A549 (cell line): Measurements from ENCODE around the gene SF3A1. TPM values are rescaled to one million over a fixed set of nuclear protein-coding genes. Genes with fewer than 3 reads are reported as not detected.

ENCODE experiments used
- ATAC-seq, 2 experiments: fragments of 200-7000 bp in 1 of 2; fragments of >200 bp in 1 of 2; cut with Nextera tagmentation in 1 of 2; cut with Tn5 transposase in 1 of 2; 3 replicates each; pipeline versions ENCODE4 v1.8.0 to v1.9.1; 2018 to 2020; ENCODE audit warnings: mild to moderate bottlenecking in 1 of 2, moderate library complexity in 1 of 2
- CTCF ChIA-PET: fragments of 300-600 bp; sonication (Branson Sonifier 250); formaldehyde crosslinking; extraction: SDS; loops from one replicate; lab custom pipeline; 2021; ENCODE audit warnings: antibody characterized with exemption, inconsistent platforms; lab: Yijun Ruan, JAX
- POLR2A ChIA-PET: fragments of 350-600 bp; formaldehyde crosslinking; extraction: SDS; loops from one replicate; lab custom pipeline; 2021; ENCODE audit warnings: antibody characterized with exemption, inconsistent platforms; lab: Yijun Ruan, JAX
- DNase-seq, 2 experiments: peaks; one replicate each; pipeline versions ENCODE4 v3.0.0 to v3.0.0-alpha.2; 2011 to 2016; ENCODE audit warnings: low read depth in 1 of 2, low spot score in 1 of 2
- FAIRE-seq: peaks from 2 replicates; lab custom pipeline; 2011; peaks lifted over from hg19 to GRCh38; lab: Jason Lieb, UNC
- H3K27ac ChIP-seq, 2 experiments: fragments of >200 bp; sonication (Bioruptor Twin); formaldehyde crosslinking; 3 replicates each; pipeline ENCODE4 v1.5.1; 2016 to 2017
- H3K4me1 ChIP-seq: fragments of >200 bp; sonication (Bioruptor Twin); formaldehyde crosslinking; 3 replicates; pipeline ENCODE4 v1.6.1; 2016
- H3K4me2 ChIP-seq: fragments of >200 bp; sonication (Bioruptor Twin); formaldehyde crosslinking; 3 replicates; pipeline ENCODE4 v1.6.1; 2016
- H3K4me3 ChIP-seq: fragments of >200 bp; sonication (Bioruptor Twin); formaldehyde crosslinking; 3 replicates; pipeline ENCODE4 v1.5.1; 2016
- H3K9me3 ChIP-seq: fragments of >200 bp; sonication (Bioruptor Twin); formaldehyde crosslinking; 3 replicates; pipeline ENCODE4 v1.6.1; 2016
- BCL3 ChIP-seq: fragments of >200 bp; sonication (Bioruptor Twin); formaldehyde crosslinking; IDR thresholded peaks from 3 replicates; pipeline ENCODE4 v1.6.1; 2016
- CBX2 ChIP-seq: fragments of 200-600 bp; sonication (generic); IDR thresholded peaks from 2 replicates; pipeline ENCODE4 v1.6.1; 2016; ENCODE audit warnings: low read depth, mild to moderate bottlenecking, borderline replicate concordance
- CEBPB ChIP-seq, 2 experiments: fragments of >200 bp in 1 of 2; sonication (Bioruptor Twin) in 1 of 2; formaldehyde crosslinking in 1 of 2; IDR thresholded peaks; 2 replicates each; pipeline ENCODE4 v1.6.1; 2012 to 2016
- CTCF ChIP-seq: fragments of >200 bp; sonication (Bioruptor Twin); formaldehyde crosslinking; IDR thresholded peaks from 3 replicates; pipeline ENCODE4 v1.5.1; 2016
- GATA3 ChIP-seq: IDR thresholded peaks from 2 replicates; pipeline ENCODE4 v1.6.1; 2012; ENCODE audit warnings: borderline replicate concordance
- HDAC2 ChIP-seq: fragments of 200-600 bp; sonication (generic); IDR thresholded peaks from 2 replicates; pipeline ENCODE4 v1.6.1; 2016
- HMGXB4 ChIP-seq: fragments of 250-450 bp; sonication (Bioruptor Pico); IDR thresholded peaks from 2 replicates; pipeline ENCODE4 v1.5.0; 2021; ENCODE audit warnings: mild to moderate bottlenecking, moderate library complexity, borderline replicate concordance
- HOXB13 ChIP-seq: fragments of 250-450 bp; sonication (Bioruptor Pico); IDR thresholded peaks from 2 replicates; pipeline ENCODE4 v1.5.0; 2020; ENCODE audit warnings: low read depth, mild to moderate bottlenecking, moderate library complexity
- JUN ChIP-seq, 2 experiments: fragments of >200 bp; sonication (Bioruptor Twin); formaldehyde crosslinking; IDR thresholded peaks; 2 replicates in 1 of 2; 3 replicates in 1 of 2; pipeline ENCODE4 v1.6.1; 2016 to 2017
- KDM1A ChIP-seq: fragments of 200-600 bp; sonication (generic); IDR thresholded peaks from 2 replicates; pipeline ENCODE4 v1.6.1; 2016; ENCODE audit warnings: low read depth, mild to moderate bottlenecking
- MAFK ChIP-seq: fragments of 450-650 bp; IDR thresholded peaks from 2 replicates; pipeline ENCODE4 v1.6.1; 2014; ENCODE audit not compliant: partially characterized antibody
- MAX ChIP-seq: IDR thresholded peaks from 2 replicates; pipeline ENCODE4 v1.6.1; 2012
- PHF8 ChIP-seq: fragments of 200-600 bp; sonication (generic); IDR thresholded peaks from 2 replicates; pipeline ENCODE4 v1.6.1; 2016; ENCODE audit warnings: low read depth, mild to moderate bottlenecking, antibody characterized with exemption, moderate library complexity, borderline replicate concordance
- POLR2A ChIP-seq: IDR thresholded peaks from 2 replicates; pipeline ENCODE4 v1.6.1; 2012; ENCODE audit warnings: mild to moderate bottlenecking, low read length
- RAD21 ChIP-seq, 2 experiments: fragments of >200 bp in 1 of 2; sonication (Bioruptor Twin) in 1 of 2; formaldehyde crosslinking in 1 of 2; IDR thresholded peaks in 1 of 2; conservative IDR thresholded peaks in 1 of 2; 2 replicates in 1 of 2; 3 replicates in 1 of 2; pipeline ENCODE4 v1.6.1; 2012 to 2018; ENCODE audit warnings: inconsistent platforms in 1 of 2
- SMC3 ChIP-seq: fragments of >200 bp; sonication (Bioruptor Twin); formaldehyde crosslinking; IDR thresholded peaks from 3 replicates; pipeline ENCODE4 v1.6.1; 2018; ENCODE audit warnings: inconsistent platforms
- SREBF2 ChIP-seq: fragments of 450-650 bp; IDR thresholded peaks from 2 replicates; pipeline ENCODE4 v1.6.1; 2014; ENCODE audit warnings: mild to moderate bottlenecking, moderate library complexity
- USF2 ChIP-seq: fragments of 450-650 bp; IDR thresholded peaks from 2 replicates; pipeline ENCODE4 v1.6.1; 2014; ENCODE audit warnings: antibody characterized with exemption
- ZC3H11A ChIP-seq: fragments of 450-650 bp; IDR thresholded peaks from 2 replicates; pipeline ENCODE4 v1.6.1; 2014; ENCODE audit warnings: antibody characterized with exemption, mild to moderate bottlenecking
- ZFP36 ChIP-seq: fragments of 450-650 bp; IDR thresholded peaks from 2 replicates; pipeline ENCODE4 v1.6.1; 2014; ENCODE audit warnings: borderline replicate concordance; ENCODE audit not compliant: partially characterized antibody
- ZNF302 ChIP-seq: fragments of 250-450 bp; sonication (Bioruptor Pico); IDR thresholded peaks from 2 replicates; pipeline ENCODE4 v1.9.0; 2021; ENCODE audit warnings: inconsistent platforms, mild to moderate bottlenecking, moderate library complexity
- ZSCAN20 ChIP-seq: fragments of 250-450 bp; sonication (Bioruptor Pico); IDR thresholded peaks from 2 replicates; pipeline ENCODE4 v1.8.0; 2022; ENCODE audit warnings: mild to moderate bottlenecking, moderate library complexity
- WGBS: methylation state at CpG from one replicate; pipeline ENCODE4 v1.1.6; 2017; ENCODE audit errors: missing lambda C conversion rate; 5-methylcytosine and 5-hydroxymethylcytosine counted together
- polyA plus RNA-seq, 4 experiments: library from polyadenylated mRNA; depleted of rRNA in 3 of 4; stranded (reverse); fragments of >200 nt; fragmentation: RNase III in 1 of 4; extraction: RNeasy Plus Mini Kit Qiagen cat#74134 plus additional on column Dnase treatment in 1 of 4; gene quantifications; 2 replicates in 3 of 4; 3 replicates in 1 of 4; pipeline ENCODE4 v1.2.3, GENCODE V29; 2011 to 2017

SF3A1 gene
- polyA plus RNA-seq, 2 of the 4 experiments (the other 2 are of a cell fraction): 47.0 to 57.9 TPM

- TF ChIP-seq MAX: peak; percentile 8; the same call in 1 of the 2 replicates
- TF ChIP-seq GATA3: no peak
- TF ChIP-seq KDM1A: peak; percentile 93
- TF ChIP-seq ZSCAN20 (CRISPR knock-in tag): no peak
- TF ChIP-seq SREBF2: no peak
- TF ChIP-seq POLR2A: peak; percentile 19; the same call in 1 of the 2 replicates
- peak; percentile 51 for TF ChIP-seq CTCF
- no peak for TF ChIP-seq ZFP36
- no peak for TF ChIP-seq USF2
- no peak for TF ChIP-seq ZC3H11A
- peak; percentile 92 for TF ChIP-seq HDAC2
Observed at GRCh38 chr22:30287648-30288418, 68.9 kb downstream of the SF3A1 start (continued).

GRCh38 chr22:30286813-30287647, 69.7 kb downstream of the SF3A1 start:
- CTCF ChIA-PET: interaction anchor here (0.6 to 4.0 kb wide), 61 partner anchors 8 to 203 kb away, joined by 3 to 37 read pairs (median 6); partner anchors contain the start of genes CCDC157, MTFP1, RNF215 and SF3A1
- DNase-seq (peak; percentile 67 to 73), FAIRE-seq (no peak), ATAC-seq (peak; percentile 22 to 62; a peak in 4 of 6 replicates)
- H3K4me3 ChIP-seq: no peak overlapping the region
- peak overlapping the region; percentile 76 to 92 for H3K27ac ChIP-seq
- peaks cover 40% of the 10 kb centered on the region for H3K4me1 ChIP-seq
- H3K9me3 ChIP-seq: no peaks in the 10 kb centered on the region
- TF ChIP-seq JUN (IDR thresholded peaks at IDR 0.05) (peak in 1 of 2 experiments; percentile 4; a peak in 1 of 5 replicates), RAD21 (conservative IDR thresholded peaks at IDR 0.05 in 1 of 2, IDR thresholded peaks at IDR 0.05 in 1 of 2) (peak; percentile 74 to 80), CBX2 (no peak), CTCF (peak; percentile 84), PHF8 (no peak), SMC3 (peak; percentile 71)
- peak overlapping the region; percentile 92; the same call in 2 of the 3 replicates for H3K4me2 ChIP-seq
- 10% methylated on average over 9 of the region's 31 CpGs for WGBS
- POLR2A ChIA-PET: interaction anchor here (1.3 kb wide), 1 partner anchor 100 kb away, joined by 3 read pairs; the partner anchor contains the start of gene RNF215

GRCh38 chr22:30286331-30286730, 70.4 kb downstream of the SF3A1 start:
- ATAC-seq: no peak
- TF ChIP-seq CEBPB (IDR thresholded peaks at IDR 0.05) (no peak), PHF8 (no peak), BCL3 (no peak), ZNF302 (CRISPR knock-in tag) (no peak), HMGXB4 (CRISPR knock-in tag) (no peak), SREBF2 (no peak), HOXB13 (CRISPR knock-in tag) (no peak), MAFK (no peak)

More at GRCh38 chr22:30286331-30286730, 70.4 kb downstream of the SF3A1 start:
- CTCF ChIA-PET: interaction anchor here (0.6 to 4.0 kb wide), 13 partner anchors 9 to 197 kb away, joined by 3 to 37 read pairs (median 4); partner anchors contain the start of gene RNF215
- POLR2A ChIA-PET: no interaction called here
- Histone ChIP-seq H3K4me2 (peak overlapping the region; percentile 92; the same call in 1 of the 3 replicates), H3K4me1 (peaks cover 40% of the 10 kb centered on the region), H3K9me3 (no peaks in the 10 kb centered on the region), H3K4me3 (no peak overlapping the region), H3K27ac (peak overlapping the region; percentile 76 to 92)
- FAIRE-seq (no peak), DNase-seq (no peak)
- WGBS: 65% methylated on average over 4 of the region's 5 CpGs
